ENCODE results near the gene CCM2. TPM values are rescaled to one million over a fixed set of nuclear protein-coding genes. Genes with fewer than 3 reads are reported as not detected.

The CCM2 gene
- total RNA-seq, 4 donors from 2014 or later = 35.8 to 62.0 (median 51.9) TPM

- Histone ChIP-seq H3K9me3 (no peaks in the 10 kb centered on the region), H3K4me3 (no peak overlapping the region), H3K4me1 (peaks cover 0 to 13% (median 3%) of the 10 kb centered on the region in 3 donors), H3K27me3 (no peaks in the 10 kb centered on the region), H3K27ac (no peak overlapping the region), H3K36me3 (peaks cover 0 to 6% of the 10 kb centered on the region in 2 donors)
- TF ChIP-seq CTCF (IDR thresholded peaks at IDR 0.05) (no peak), POLR2A (IDR thresholded peaks at IDR 0.05) (no peak), POLR2AphosphoS5 (IDR thresholded peaks at IDR 0.05) (no peak)
- WGBS, 2 donors (ENCODE audit: low coverage in 1 of 2) = 60% methylated on average over 1 of the region's 7 CpGs; no CpG with 5 or more reads in 1 of the 2 donors
- no peak for ATAC-seq
Observed at GRCh38 chr7:44974549-44974948, 25.5 kb upstream of the CCM2 start.

GRCh38 chr7:44975331-44976039 is 24.5 kb upstream of the CCM2 start:
- WGBS, 2 donors (ENCODE audit: low coverage in 1 of 2) = no CpG with 5 or more reads among the region's 12 CpGs
- no peak for ATAC-seq
- H3K27me3 ChIP-seq = no peaks in the 10 kb centered on the region
- no peak overlapping the region for H3K27ac ChIP-seq
- H3K4me1 ChIP-seq = peaks cover 0 to 23% (median 6%) of the 10 kb centered on the region in 3 donors
- H3K4me3 ChIP-seq = no peak overlapping the region
- H3K9me3 ChIP-seq = no peaks in the 10 kb centered on the region
- H3K36me3 ChIP-seq = peaks cover 0 to 11% of the 10 kb centered on the region in 2 donors
- TF ChIP-seq EP300 (IDR thresholded peaks at IDR 0.05) (no peak), POLR2AphosphoS5 (IDR thresholded peaks at IDR 0.05) (no peak), CTCF (IDR thresholded peaks at IDR 0.05) (no peak), POLR2A (IDR thresholded peaks at IDR 0.05) (no peak)

GRCh38 chr7:44976040-44976745 is 23.8 kb upstream of the CCM2 start:
- Histone ChIP-seq H3K27me3 (no peaks in the 10 kb centered on the region), H3K9me3 (no peaks in the 10 kb centered on the region), H3K4me3 (no peak overlapping the region), H3K36me3 (peaks cover 0 to 18% of the 10 kb centered on the region in 2 donors), H3K4me1 (peaks cover 0 to 28% (median 6%) of the 10 kb centered on the region in 3 donors), H3K27ac (no peak overlapping the region)
- no peak for ATAC-seq
- 86 to 100% methylated on average over 1 to 3 of the region's 6 CpGs for WGBS, 2 donors (ENCODE audit: low coverage in 1 of 2)
- no peak for TF ChIP-seq CTCF (IDR thresholded peaks at IDR 0.05)
- TF ChIP-seq EP300 (IDR thresholded peaks at IDR 0.05) = no peak
- TF ChIP-seq POLR2A (IDR thresholded peaks at IDR 0.05) = no peak
- no peak for TF ChIP-seq POLR2AphosphoS5 (IDR thresholded peaks at IDR 0.05)

GRCh38 chr7:44976746-44977196 is 23.2 kb upstream of the CCM2 start:
- no peak for TF ChIP-seq EP300 (IDR thresholded peaks at IDR 0.05)
- TF ChIP-seq POLR2AphosphoS5 (IDR thresholded peaks at IDR 0.05) = no peak
- no peak for TF ChIP-seq CTCF (IDR thresholded peaks at IDR 0.05)
- no peak for TF ChIP-seq POLR2A (IDR thresholded peaks at IDR 0.05)
- ATAC-seq = no peak
- Histone ChIP-seq H3K36me3 (peaks cover 0 to 24% of the 10 kb centered on the region in 2 donors), H3K4me1 (peaks cover 0 to 31% (median 6%) of the 10 kb centered on the region in 3 donors), H3K27me3 (no peaks in the 10 kb centered on the region), H3K9me3 (no peaks in the 10 kb centered on the region), H3K27ac (no peak overlapping the region), H3K4me3 (no peak overlapping the region)
- WGBS, 2 donors (ENCODE audit: low coverage in 1 of 2) = 100% methylated on average over 3 of the region's 17 CpGs; no CpG with 5 or more reads in 1 of the 2 donors
